ENCODE measurements around the gene PPIP5K2. TPM values are rescaled to one million over a fixed set of nuclear protein-coding genes. Genes with fewer than 3 reads are reported as not detected.
"Not testable (repeated sequence)": the region's sequence is repeated elsewhere in the genome, so short reads cannot be mapped to it uniquely, and the experiment has no call there.

PPIP5K2 gene
- total RNA-seq, 2 experiments from 2014 or later: 50.5 to 59.5 TPM

DNA sequence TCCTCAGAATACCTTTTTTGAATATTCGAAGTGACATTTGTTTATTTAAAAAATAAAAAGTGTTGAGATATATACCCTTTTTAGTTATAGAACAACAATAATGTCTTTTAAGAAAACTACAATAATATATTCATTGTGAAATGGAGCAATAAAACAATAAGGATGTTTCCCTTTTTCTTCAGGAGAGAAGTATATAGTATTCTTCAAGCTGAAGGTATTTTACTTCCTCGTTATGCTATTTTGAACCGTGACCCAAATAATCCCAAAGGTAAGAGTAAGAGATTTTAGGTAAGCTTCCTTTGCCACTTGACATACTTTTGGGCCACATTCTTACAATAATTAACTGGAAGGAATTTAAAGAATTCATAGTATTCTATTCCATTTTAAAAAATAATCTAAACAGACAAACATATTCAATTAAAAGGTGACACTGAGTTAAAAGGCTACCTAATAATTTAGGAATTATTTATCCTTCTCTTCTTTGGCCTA, 18.1 kb downstream of the PPIP5K2 start:
- no peak overlapping the region for H3K4me3 Mint-ChIP-seq
- peaks cover 25% of the 10 kb centered on the region for H3K36me3 Mint-ChIP-seq (ENCODE audit: low read depth)
- ChIA-PET POLR2A (no interaction called here), CTCF (interaction anchor here (0.6 to 3.9 kb wide), 15 partner anchors 12 to 575 kb away, joined by 3 to 33 read pairs (median 5); partner anchors contain the start of genes GIN1 and PPIP5K2)
- no peak overlapping the region for H3K27ac Mint-ChIP-seq
- DNase-seq: no peak
- no peaks in the 10 kb centered on the region for H3K9me3 Mint-ChIP-seq
- no peak for ATAC-seq
- intact Hi-C loops (cut with micrococcal nuclease): loop anchor here (2.0 to 10.0 kb wide), 4 partner anchors 103 to 551 kb away; no protein-coding TSS in a partner anchor
- TF ChIP-seq, protein P1, sequence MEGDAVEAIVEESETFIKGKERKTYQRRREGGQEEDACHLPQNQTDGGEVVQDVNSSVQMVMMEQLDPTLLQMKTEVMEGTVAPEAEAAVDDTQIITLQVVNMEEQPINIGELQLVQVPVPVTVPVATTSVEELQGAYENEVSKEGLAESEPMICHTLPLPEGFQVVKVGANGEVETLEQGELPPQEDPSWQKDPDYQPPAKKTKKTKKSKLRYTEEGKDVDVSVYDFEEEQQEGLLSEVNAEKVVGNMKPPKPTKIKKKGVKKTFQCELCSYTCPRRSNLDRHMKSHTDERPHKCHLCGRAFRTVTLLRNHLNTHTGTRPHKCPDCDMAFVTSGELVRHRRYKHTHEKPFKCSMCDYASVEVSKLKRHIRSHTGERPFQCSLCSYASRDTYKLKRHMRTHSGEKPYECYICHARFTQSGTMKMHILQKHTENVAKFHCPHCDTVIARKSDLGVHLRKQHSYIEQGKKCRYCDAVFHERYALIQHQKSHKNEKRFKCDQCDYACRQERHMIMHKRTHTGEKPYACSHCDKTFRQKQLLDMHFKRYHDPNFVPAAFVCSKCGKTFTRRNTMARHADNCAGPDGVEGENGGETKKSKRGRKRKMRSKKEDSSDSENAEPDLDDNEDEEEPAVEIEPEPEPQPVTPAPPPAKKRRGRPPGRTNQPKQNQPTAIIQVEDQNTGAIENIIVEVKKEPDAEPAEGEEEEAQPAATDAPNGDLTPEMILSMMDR (IDR thresholded peaks at IDR 0.05): no peak
- H3K27me3 Mint-ChIP-seq: no peaks in the 10 kb centered on the region
- peaks cover 8% of the 10 kb centered on the region for H3K4me1 Mint-ChIP-seq (ENCODE audit: low read depth)

DNA sequence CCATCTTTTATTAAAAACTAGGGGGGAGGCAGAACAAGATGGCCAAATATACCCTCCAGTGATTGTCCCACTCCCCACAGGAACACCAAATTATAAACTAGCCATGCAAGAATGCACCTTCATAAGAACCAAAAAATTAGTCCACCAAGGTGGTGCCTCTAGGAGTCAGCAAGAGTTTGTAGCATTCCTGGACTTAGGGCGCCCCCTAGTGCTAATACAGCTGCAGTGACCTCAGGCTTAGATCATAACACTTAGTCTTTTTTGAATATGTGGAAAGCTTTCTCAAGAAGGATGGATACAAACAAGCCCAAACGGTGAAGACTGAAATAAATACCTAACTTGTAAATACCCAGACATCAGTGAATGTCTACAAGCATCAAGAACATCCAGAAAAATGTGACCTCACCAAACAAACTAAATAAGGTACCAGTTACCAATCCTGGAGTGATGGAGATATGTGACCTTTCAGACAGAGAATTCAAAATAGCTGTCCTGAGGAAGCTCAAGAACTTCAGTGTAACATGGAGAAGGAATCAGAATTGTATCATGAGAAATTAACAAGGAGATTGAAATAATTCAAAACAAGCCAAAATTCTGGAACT, 19.3 kb downstream of the PPIP5K2 start:
- ChIA-PET CTCF (interaction anchor here (0.6 to 3.9 kb wide), 42 partner anchors 8 to 602 kb away, joined by 3 to 33 read pairs (median 4); no protein-coding TSS in a partner anchor), POLR2A (no interaction called here)

DNA sequence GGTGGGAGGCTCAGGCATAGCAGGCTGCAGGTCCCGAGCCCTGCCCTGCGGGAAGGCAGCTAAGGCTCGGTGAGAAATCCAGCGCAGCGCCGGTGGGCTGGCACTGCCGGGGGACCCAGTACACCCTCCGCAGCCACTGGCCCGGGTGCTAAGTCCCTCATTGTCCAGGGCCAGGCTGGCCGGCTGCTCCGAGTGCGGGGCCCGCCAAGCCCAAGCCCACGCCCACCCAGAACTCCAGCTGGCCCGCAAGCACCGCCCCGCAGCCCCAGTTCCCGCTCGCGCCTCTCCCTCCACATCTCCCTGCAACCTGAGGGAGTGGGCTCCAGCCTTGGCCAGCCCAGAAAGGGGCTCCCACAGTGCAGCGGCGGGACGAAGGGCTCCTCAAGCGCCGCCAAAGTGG, 22.0 kb downstream of the PPIP5K2 start:
- POLR2A ChIA-PET; H3K27ac Mint-ChIP-seq; intact Hi-C loops (cut with micrococcal nuclease); H3K9me3 Mint-ChIP-seq; ATAC-seq; DNase-seq; H3K4me1 Mint-ChIP-seq (ENCODE audit: low read depth); H3K4me3 Mint-ChIP-seq; CTCF ChIA-PET; H3K27me3 Mint-ChIP-seq: not testable (repeated sequence)
- H3K36me3 Mint-ChIP-seq (ENCODE audit: low read depth): peaks cover 21% of the 10 kb centered on the region

More for the DNA sequence above, 19.3 kb downstream of the PPIP5K2 start:
- Mint-ChIP-seq H3K27ac (no peak overlapping the region), H3K4me1 (ENCODE audit: low read depth) (peaks cover 5% of the 10 kb centered on the region), H3K27me3 (no peaks in the 10 kb centered on the region), H3K36me3 (ENCODE audit: low read depth) (peaks cover 25% of the 10 kb centered on the region), H3K9me3 (no peaks in the 10 kb centered on the region), H3K4me3 (no peak overlapping the region)
- intact Hi-C loops (cut with micrococcal nuclease): loop anchor here (2.0 to 10.0 kb wide), 4 partner anchors 105 to 552 kb away; no protein-coding TSS in a partner anchor
- ATAC-seq: peak; percentile 94
- DNase-seq: peak; percentile 91
- TF ChIP-seq, protein P1 (IDR thresholded peaks at IDR 0.05): peak; percentile 86

DNA sequence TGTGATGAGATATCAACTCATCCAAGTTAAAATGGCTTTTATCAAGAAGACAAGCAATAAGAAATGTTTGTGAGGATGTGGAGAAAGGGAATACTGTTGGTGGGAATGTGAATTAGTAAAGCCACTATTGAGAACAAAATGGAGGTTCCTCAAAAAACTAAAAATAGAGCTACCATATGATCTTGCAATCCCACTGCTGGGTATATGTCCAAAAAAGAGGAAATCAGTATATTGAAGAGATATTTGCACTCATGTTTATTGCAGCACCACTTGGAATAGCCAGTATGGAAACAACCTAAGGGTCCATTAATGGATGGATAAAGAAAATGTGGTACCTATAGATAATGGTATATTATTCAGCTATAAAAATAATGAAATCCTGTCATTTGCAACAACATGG, 25.1 kb downstream of the PPIP5K2 start:
- Mint-ChIP-seq H3K27ac (no peak overlapping the region), H3K27me3 (no peaks in the 10 kb centered on the region), H3K4me1 (ENCODE audit: low read depth) (no peaks in the 10 kb centered on the region), H3K9me3 (no peaks in the 10 kb centered on the region), H3K4me3 (no peak overlapping the region), H3K36me3 (ENCODE audit: low read depth) (peaks cover 14% of the 10 kb centered on the region)
- ATAC-seq (no peak), DNase-seq (no peak)
- intact Hi-C loops (cut with micrococcal nuclease): no loop called here
- TF ChIP-seq, protein P1 (IDR thresholded peaks at IDR 0.05): no peak
- ChIA-PET POLR2A (interaction anchor here (1.5 kb wide), 1 partner anchor 25 kb away, joined by 6 read pairs; the partner anchor contains the start of genes GIN1 and PPIP5K2), CTCF (no interaction called here)

DNA sequence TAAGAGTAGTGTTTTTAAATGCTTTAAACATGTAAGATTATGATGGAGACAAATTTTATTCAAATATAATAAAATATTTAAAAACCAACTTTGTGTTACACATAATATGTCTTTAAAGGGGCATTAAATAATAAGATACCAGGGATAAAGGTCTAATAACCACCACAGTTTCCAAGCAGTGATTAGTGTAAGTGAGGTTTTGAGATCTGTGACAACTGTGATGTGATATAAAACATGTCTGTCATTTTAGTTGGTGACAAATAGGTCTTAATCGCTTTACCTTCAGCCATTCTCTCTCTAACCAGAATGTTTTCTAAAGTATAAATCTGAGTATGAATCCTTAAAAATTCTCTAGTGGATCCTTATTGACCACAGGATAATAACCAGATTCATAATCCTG, 28.1 kb downstream of the PPIP5K2 start:
- no peak for DNase-seq
- no peak overlapping the region for H3K27ac Mint-ChIP-seq
- POLR2A ChIA-PET: no interaction called here
- no peak overlapping the region for H3K4me3 Mint-ChIP-seq
- TF ChIP-seq, protein P1 (IDR thresholded peaks at IDR 0.05): no peak
- H3K4me1 Mint-ChIP-seq (ENCODE audit: low read depth): no peaks in the 10 kb centered on the region
- no peaks in the 10 kb centered on the region for H3K9me3 Mint-ChIP-seq
- no peak for ATAC-seq
- no peaks in the 10 kb centered on the region for H3K27me3 Mint-ChIP-seq
- CTCF ChIA-PET: no interaction called here
- peaks cover 6% of the 10 kb centered on the region for H3K36me3 Mint-ChIP-seq (ENCODE audit: low read depth)
- intact Hi-C loops (cut with micrococcal nuclease): no loop called here

Measured in activated CD8-positive, alpha-beta T cell treated with anti-CD3 and anti-CD28 coated beads for 36 hours (primary cell).